Activated CD8-positive, alpha-beta memory T cell treated with anti-CD3 and anti-CD28 coated beads for 48 hours (primary cell): ENCODE data around the gene CDY1B.
"Not testable (repeated sequence)": the region's sequence is repeated elsewhere in the genome, so short reads cannot be mapped to it uniquely, and the experiment has no call there.

Experiments
- DNase-seq, 3 experiments: peaks; one replicate each; pipeline ENCODE4 v3.0.0-alpha.2; 2020; ENCODE audit warnings: low read depth in 2 of 3, low spot score in 2 of 3

CDY1B gene

GRCh38 chrY:24047919-24048318, at the start of gene CDY1B:
Gene CDY1B, minus strand, starts transcription at chrY:24048019. Its CDS starts 331 bp downstream, at chrY:24047688.
- not testable (repeated sequence) for DNase-seq

- DNase-seq = not testable (repeated sequence)
Measured at GRCh38 chrY:24049525-24049924, 1.7 kb upstream of the CDY1B start.

GRCh38 chrY:24043209-24043608, 4.6 kb downstream of the CDY1B start:
- not testable (repeated sequence) for DNase-seq

- not testable (repeated sequence) for DNase-seq
Measured at GRCh38 chrY:24039008-24039718, 8.7 kb downstream of the CDY1B start.

GRCh38 chrY:24026212-24027103, 21.4 kb downstream of the CDY1B start:
- DNase-seq = not testable (repeated sequence)
